Measurements from ENCODE around the gene MYEF2.

Gene MYEF2

DNA sequence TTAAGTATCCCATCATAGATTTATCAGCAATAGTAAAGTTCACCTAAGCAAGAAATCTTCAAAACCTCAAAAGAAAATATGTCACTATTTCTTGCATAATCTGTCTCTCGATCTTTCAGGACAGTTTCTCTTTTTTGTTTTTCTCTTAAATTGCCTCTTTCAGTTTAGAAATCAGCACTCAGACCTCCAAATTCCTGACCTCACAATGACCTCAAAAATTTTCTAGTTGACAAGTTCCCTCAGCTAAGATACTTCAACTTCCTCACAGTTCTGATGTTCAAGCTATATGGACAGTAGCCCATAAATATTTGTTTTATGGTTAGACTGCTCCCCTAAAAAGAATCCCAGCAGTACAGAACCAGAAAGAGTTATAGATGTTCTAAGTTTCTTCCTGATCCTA lies 33.2 kb downstream of the MYEF2 start:
- no peaks in the 10 kb centered on the region for H4K20me1 ChIP-seq (ENCODE audit: low read depth, low read length)
- no peak for TF ChIP-seq EZH2phosphoT487 (conservative IDR thresholded peaks at IDR 0.05; ENCODE audit: low read length)
- TF ChIP-seq, protein P1, sequence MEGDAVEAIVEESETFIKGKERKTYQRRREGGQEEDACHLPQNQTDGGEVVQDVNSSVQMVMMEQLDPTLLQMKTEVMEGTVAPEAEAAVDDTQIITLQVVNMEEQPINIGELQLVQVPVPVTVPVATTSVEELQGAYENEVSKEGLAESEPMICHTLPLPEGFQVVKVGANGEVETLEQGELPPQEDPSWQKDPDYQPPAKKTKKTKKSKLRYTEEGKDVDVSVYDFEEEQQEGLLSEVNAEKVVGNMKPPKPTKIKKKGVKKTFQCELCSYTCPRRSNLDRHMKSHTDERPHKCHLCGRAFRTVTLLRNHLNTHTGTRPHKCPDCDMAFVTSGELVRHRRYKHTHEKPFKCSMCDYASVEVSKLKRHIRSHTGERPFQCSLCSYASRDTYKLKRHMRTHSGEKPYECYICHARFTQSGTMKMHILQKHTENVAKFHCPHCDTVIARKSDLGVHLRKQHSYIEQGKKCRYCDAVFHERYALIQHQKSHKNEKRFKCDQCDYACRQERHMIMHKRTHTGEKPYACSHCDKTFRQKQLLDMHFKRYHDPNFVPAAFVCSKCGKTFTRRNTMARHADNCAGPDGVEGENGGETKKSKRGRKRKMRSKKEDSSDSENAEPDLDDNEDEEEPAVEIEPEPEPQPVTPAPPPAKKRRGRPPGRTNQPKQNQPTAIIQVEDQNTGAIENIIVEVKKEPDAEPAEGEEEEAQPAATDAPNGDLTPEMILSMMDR (IDR thresholded peaks at IDR 0.05; ENCODE audit: insufficient read depth, low read length, poor library complexity, severe bottlenecking) = no peak
- H3F3A ChIP-seq (ENCODE audit: insufficient read depth) = no peaks in the 10 kb centered on the region
- H3K4me3 ChIP-seq (ENCODE audit: insufficient read depth, low read length, poor library complexity, severe bottlenecking) = no peak overlapping the region
- H2AFZ ChIP-seq (ENCODE audit: low read depth, low read length, severe bottlenecking) = no peak overlapping the region
- no peaks in the 10 kb centered on the region for H3K36me3 ChIP-seq (ENCODE audit: low read length)
- no peak overlapping the region for H3K27ac ChIP-seq (ENCODE audit: low read depth, low read length)
- H3K27me3 ChIP-seq (ENCODE audit: low read length) = no peaks in the 10 kb centered on the region
- no peak overlapping the region for H3K4me2 ChIP-seq (ENCODE audit: low read depth, low read length, poor library complexity, severe bottlenecking)
- no peaks in the 10 kb centered on the region for H3K9me3 ChIP-seq (ENCODE audit: insufficient read depth, low read length)
- no peaks in the 10 kb centered on the region for H3K79me2 ChIP-seq (ENCODE audit: insufficient read depth, low read length)
- H3K9ac ChIP-seq (ENCODE audit: low read length) = no peak overlapping the region
- H3K9me2 ChIP-seq (replicated peaks; ENCODE audit: insufficient read depth, low read length) = no peaks in the 10 kb centered on the region

DNA sequence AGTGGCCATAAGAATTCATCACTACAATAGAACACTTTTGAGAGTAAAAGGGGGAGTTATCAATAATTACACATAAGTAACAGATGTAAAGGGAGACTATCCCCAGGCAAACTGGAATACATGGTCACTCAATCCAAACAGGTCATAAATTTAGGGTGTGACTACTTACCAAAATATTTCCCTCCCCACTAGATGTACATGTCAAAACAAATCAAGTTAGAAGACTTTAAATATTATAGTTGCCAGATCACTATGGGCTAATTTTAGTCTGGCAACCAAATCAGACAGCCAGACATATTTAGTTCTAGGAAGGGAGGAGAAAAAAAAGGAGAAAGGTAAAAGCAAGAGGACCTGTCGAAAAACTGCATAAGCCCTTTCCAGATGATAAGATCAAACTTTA lies 34.2 kb downstream of the MYEF2 start:
- no peaks in the 10 kb centered on the region for H3K9me3 ChIP-seq (ENCODE audit: insufficient read depth, low read length)
- no peak overlapping the region for H3K4me2 ChIP-seq (ENCODE audit: low read depth, low read length, poor library complexity, severe bottlenecking)
- H3K4me3 ChIP-seq (ENCODE audit: insufficient read depth, low read length, poor library complexity, severe bottlenecking) = no peak overlapping the region
- no peaks in the 10 kb centered on the region; the same call in 1 of the 2 replicates for H4K20me1 ChIP-seq (ENCODE audit: low read depth, low read length)
- no peaks in the 10 kb centered on the region for H3K36me3 ChIP-seq (ENCODE audit: low read length)
- H3K9ac ChIP-seq (ENCODE audit: low read length) = no peak overlapping the region
- no peak overlapping the region for H2AFZ ChIP-seq (ENCODE audit: low read depth, low read length, severe bottlenecking)
- H3F3A ChIP-seq (ENCODE audit: insufficient read depth) = no peaks in the 10 kb centered on the region
- no peaks in the 10 kb centered on the region for H3K79me2 ChIP-seq (ENCODE audit: insufficient read depth, low read length)
- H3K27ac ChIP-seq (ENCODE audit: low read depth, low read length) = no peak overlapping the region
- no peak for TF ChIP-seq EZH2phosphoT487 (conservative IDR thresholded peaks at IDR 0.05; ENCODE audit: low read length)
- TF ChIP-seq, protein P1 (IDR thresholded peaks at IDR 0.05; ENCODE audit: insufficient read depth, low read length, poor library complexity, severe bottlenecking) = no peak
- no peaks in the 10 kb centered on the region for H3K27me3 ChIP-seq (ENCODE audit: low read length)
- H3K9me2 ChIP-seq (replicated peaks; ENCODE audit: insufficient read depth, low read length) = no peaks in the 10 kb centered on the region

DNA sequence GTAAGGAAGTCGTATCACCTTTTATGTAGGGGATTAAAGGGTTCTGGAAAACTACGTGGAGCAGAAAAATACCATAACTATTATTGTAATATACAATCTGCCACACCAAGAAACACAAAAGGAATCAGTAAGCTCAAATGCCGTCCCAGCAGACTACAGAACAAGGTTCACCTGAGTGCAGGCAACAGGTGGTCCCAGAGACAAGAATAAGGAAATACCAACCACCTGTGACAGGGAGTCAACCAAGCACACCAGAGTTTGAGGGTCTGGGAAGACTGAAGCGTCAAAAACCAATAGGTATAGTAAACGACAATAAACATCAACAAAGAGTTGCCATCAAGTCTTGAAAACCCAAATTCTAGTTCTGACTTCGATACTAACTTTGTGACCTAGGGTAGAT lies 45.2 kb downstream of the MYEF2 start:
- H2AFZ ChIP-seq (ENCODE audit: low read depth, low read length, severe bottlenecking) = no peak overlapping the region
- no peak overlapping the region for H3K4me2 ChIP-seq (ENCODE audit: low read depth, low read length, poor library complexity, severe bottlenecking)

More for the DNA sequence above, 45.2 kb downstream of the MYEF2 start:
- Histone ChIP-seq H3K79me2 (ENCODE audit: insufficient read depth, low read length) (no peaks in the 10 kb centered on the region), H4K20me1 (ENCODE audit: low read depth, low read length) (no peaks in the 10 kb centered on the region), H3K9ac (ENCODE audit: low read length) (no peak overlapping the region), H3K9me3 (ENCODE audit: insufficient read depth, low read length) (no peaks in the 10 kb centered on the region), H3K27ac (ENCODE audit: low read depth, low read length) (no peak overlapping the region), H3K4me3 (ENCODE audit: insufficient read depth, low read length, poor library complexity, severe bottlenecking) (no peak overlapping the region), H3K36me3 (ENCODE audit: low read length) (no peaks in the 10 kb centered on the region), H3F3A (ENCODE audit: insufficient read depth) (no peaks in the 10 kb centered on the region), H3K9me2 (replicated peaks; ENCODE audit: insufficient read depth, low read length) (no peaks in the 10 kb centered on the region), H3K27me3 (ENCODE audit: low read length) (0 out of 2 replicates have a peak, but pooled peaks cover 4% of the 10 kb centered on the region)
- TF ChIP-seq, protein P1 (IDR thresholded peaks at IDR 0.05; ENCODE audit: insufficient read depth, low read length, poor library complexity, severe bottlenecking) = no peak
- no peak for TF ChIP-seq EZH2phosphoT487 (conservative IDR thresholded peaks at IDR 0.05; ENCODE audit: low read length)
